NCI-H2196 (cell line): ENCODE results near the gene ADAT3.

Experiments
- DNase-seq: peaks from one replicate; lab custom pipeline; 2025; ENCODE audit not compliant: unreplicated experiment; lab: John Stamatoyannopoulos, UW

ADAT3 gene

DNA sequence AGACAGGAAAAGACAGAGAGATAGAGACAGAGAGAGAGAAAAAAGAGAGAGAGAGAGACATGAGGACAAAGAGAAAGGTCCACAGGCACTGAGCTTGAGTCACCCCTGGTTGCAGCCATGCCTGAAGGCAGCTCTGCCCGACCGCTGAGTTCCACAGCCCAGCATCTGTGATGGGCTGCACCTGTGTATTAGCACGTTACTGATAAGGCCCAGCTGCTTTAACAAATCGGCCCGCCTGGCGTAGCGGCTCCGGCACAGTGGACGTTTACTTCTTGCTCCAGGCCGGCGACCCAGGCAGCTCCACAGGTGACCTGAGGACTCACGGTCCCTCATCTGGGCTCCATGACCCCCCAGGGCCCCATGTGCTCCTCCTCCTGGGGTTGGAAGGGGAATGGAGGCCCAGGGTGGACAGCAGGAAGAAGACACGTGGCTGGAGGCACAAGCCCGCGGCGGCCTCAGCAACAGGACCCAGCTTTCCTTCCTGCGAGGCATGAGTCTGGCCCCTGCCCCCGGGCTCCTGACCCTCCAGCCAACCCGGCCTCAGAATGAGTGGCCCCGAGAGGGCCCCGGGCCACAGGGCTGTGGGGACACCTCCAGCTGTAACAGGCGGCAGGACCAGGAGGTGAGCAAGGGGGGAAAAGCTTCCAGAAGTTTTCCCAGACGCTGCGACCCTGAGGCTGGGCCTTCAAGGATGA lies 31.9 kb downstream of the ADAT3 start:
- no peak for DNase-seq

DNA sequence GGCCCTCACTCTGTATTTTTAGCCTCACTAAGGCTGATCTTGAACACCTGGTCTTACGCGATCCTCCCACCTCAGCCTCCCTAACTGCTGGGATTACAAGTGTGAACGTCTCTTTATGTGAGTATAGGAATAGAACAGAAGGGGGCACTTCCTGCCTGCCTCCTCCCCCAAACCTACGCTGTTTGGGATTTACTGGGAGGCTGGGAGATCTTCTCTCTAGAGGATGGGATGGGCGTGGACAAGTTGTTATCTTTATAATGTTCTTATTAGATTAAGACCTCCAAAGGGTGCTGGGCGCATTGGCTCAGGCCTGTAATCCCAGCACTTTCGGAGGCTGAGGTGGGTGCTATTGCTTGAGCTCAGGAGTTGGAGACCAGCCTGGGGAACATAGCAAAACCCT lies 32.9 kb downstream of the ADAT3 start:
- DNase-seq: no peak

DNA sequence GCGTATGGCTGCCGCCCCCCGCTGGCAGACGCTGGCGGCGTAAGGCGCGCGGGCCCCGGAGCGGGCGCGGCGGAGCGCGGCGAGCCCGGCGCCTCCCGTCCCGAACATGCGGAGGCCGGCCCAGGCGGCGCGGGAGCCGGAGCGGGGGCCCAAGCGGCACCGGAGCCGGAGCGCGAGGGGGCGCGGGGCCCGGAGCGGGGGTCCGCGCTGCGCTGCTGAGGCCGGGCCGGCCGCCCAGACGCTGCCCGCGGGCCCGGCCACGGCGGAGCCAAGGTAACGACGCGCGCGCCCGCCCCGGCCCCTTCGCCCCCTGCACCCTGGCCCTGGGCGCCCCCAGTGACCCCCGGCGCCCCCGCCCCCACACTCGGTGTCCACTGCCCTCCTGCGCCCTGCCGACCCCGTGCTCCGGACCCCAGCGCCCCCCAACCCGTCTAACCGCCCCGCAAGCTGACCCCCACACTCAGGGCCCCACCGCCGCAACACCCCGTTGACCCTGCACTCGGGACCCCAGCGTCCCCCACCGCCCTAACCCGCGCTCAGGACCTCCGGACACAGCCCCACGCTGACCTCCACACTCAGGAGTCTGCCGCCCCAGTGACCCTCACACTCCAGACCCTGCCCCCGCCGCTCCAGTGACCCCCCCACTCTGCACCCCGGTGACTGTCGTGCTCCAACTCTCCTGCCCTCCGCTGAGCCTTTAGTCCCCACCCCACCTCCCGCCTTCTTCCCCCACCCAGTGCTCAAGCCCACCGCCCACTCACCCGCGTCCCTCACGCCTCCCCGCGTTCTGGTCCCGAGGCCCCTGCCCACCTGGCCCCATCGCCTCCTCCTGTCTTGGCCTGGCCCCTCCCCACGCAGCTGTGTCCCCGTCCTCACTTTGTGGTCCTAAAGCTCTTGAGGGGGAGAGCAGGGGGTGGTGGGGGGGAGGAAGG lies 36.2 kb downstream of the ADAT3 start, which contains the start of gene CSNK1G2:
TSS of gene CSNK1G2 (plus strand) at position 27 of the 932 bp plus-strand sequence. CDS start 28,601 bp downstream, outside the sequence.
- DNase-seq: no peak

DNA sequence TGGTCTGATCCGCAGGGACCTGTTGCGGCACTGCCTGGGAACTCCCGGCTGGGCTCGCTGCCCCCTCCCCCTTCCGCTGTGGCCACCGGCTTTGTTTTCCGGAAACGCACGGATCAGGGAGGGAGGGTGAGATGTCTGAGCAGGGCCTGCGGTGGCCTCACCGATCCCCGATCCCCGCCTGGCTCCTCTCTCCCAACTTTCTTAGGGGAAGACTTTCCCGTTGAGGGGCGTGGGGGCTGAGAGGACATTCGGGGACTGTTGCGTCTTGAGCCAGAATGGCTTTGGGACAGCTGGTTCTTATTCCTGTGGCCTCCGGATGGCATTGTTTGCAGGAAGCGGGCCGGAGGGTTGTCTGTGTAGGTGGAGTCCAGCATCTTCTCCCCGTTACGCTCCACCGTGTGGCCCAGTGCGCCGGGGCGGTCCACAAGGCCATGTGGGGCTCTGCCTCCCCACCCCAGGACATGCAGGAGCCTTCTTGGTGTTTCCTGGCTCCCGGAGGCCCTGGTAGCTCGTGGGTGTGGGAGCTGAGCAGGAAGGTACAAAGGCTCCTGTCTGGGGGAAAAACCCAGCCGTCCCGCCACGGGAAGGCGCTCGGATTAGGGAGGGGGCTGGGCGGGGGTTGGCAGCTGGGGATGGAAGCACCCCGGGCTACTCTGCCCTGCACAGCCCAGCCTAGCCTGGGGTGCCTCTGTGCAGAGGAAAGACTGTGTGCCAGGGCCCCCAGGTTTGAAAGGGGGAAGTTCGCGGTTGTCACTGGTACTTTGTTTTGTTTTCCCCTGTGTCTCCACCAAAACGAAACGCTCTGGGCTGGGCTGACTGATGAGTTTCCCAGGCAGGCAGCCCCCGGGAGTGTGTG lies 37.1 kb downstream of the ADAT3 start:
- DNase-seq: peak; percentile 67

DNA sequence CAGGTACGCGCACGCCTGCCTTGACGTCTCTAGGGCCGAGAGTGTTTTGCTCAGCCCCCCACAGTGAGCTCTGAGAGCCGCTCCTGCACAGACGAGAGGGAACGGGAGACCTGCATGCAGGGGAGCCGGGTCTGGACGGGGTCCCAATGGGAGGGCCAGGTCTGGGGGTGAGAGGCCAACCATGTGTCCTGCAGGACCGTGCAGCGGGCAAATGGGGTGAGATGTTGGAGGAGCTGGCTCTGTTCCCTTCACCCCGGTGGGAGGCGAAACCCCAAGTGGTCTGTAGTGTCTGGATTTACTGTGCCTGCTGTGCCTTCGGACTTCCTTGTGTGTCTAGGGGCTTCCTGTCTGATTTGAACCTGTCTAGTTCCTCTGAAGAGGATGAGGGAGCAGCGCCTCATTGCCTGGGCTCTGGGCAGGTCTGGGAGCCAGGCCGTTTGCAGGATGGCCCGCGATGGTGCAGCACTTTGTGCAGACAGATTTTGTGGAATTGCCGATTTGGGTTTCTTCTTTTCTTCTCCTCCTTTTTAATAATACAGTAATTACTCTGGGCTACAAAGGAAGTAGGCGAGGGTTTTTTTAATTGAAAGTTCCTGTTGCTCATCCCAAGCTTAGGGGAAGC lies 37.8 kb downstream of the ADAT3 start:
- no peak for DNase-seq

DNA sequence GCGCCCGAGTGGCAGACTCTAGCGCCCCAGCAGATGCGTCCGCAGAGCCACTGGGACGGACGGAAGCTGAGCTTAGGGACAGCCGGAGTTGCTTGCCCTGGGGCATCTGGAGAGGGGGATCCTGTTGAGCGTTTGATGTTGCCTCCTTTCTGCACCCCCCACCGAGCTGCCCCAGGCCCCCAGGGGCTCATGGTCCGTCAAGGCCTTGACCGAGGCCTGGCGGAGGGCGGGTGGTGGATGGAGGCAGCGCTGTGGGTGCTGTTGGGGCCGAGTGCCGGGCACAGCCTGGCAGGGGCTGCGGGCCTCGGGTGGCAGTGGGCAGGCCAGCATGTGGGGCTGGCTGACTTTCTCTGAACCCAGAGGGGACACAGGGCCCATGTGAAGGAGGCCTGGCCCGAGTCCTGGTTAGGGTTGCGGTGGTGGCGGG lies 38.5 kb downstream of the ADAT3 start:
- DNase-seq: no peak

DNA sequence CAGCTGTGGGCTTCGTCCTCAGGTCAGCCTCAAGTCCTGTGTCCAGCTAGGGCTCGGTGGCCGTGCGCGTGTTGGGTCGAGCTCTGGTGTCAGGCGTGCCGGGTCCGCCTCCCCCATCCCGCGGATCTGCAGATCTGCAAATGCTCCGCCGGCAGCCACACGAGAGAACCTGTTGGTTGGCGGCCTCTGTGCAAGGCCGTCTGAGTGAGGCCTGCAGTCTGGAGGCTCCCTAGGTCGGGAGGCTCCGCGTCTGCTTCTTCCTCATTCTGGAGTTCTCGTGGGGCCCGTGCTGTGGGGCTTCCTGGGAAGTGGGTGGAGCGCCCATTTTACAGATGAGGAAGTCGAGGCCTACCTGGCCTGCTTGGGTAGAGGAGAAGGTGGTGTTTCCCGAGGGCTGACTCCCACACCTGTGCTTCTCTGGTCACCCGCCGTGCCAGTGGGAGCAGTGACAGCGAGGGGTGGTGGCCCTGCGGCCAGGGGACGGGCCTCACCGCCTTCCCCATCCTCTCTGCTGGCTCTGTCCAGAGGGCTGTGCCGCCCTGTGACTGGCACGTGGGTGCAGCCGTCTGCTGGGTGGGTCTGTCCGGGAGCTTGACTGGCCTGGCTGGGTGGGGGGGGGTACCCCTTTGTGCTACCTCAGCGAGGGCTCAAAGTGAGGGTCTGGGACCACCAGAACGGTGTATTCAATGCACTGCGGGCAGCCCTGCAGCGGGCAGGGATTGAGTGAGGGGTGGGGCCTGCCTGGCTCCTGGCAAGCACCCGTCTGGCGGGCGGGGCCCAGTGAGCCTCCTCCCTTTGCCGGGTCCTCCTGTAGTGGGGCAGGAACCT lies 39.1 kb downstream of the ADAT3 start:
- no peak for DNase-seq

DNA sequence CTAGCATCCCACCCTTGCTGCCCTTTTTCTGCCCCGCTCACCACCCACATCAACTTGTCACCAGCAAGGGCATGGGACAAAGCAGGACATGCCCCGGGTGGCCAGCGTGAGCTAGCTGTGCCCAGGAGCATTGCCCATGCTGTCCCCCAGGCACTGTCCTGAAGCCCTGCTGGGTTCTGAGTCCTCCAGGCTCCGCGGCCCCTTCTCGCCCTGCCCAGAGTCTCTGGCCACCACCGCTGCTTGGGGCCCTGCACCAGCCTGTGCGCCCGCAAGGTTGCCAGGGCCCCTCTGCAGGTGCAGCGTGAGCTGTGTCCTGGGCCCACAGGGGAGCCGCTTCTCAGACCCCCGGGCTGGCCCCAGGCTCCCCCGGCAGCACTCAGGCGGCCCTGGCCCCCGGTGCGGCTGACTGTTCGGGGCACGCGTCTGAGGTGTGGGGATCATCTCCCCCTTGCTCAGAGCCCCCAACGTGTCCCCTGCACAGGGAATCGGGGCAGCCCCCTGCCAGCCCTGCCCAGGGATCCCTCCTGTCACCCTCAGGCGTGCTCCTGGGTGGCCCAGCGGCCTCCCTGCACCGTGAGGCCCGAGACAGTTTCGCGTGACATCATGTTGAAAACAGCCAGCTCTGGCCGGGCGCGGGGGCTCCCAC lies 39.8 kb downstream of the ADAT3 start:
- no peak for DNase-seq

DNA sequence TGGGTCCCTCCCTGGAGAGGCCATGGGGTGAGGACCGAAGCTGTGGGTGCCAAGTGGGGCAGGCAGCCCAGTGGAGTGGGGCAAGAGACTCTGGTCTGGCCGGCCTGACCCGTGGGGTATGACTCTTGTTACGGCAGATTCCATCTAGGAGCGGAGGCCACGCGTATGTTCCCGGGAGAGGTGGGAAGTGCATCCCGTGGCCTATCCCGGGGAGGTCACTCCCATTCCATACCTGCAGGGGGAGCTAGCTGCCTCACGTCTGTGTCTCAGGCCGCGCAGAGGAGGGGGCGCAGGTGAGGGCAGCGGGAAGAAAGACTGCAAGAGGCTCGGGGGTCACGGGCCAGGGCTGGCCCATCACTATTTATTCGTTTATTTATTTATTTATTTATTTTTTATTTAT lies 40.7 kb downstream of the ADAT3 start:
- peak; percentile 35 for DNase-seq

DNA sequence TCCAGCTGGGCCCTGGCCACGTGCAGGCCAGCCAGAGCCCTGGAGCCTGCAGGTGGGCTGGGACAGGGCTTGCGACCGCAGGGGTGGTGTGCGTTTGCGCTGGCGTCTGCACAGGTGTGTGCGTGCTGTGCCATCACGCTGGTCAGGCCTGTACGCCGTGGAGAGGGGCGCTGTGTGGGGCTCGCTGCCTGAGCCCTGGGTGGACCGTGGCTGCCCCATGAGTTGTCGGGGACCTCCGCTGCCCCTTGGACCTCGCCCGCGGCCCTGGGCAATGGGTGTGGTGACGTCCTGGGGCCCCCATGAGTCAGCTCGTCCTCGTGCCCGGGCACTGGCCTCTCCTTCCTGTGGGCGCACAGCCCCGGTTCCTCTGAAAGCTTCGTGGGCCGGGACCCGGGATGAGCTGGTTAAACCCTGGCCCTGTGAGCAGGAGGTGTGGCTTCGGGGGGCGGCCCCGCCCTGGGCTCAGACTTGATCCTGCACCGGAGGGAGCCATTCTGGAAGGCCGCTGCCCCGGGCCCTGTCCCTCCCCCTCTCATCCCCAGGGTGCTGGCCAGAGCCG lies 42.5 kb downstream of the ADAT3 start:
- no peak for DNase-seq

DNA sequence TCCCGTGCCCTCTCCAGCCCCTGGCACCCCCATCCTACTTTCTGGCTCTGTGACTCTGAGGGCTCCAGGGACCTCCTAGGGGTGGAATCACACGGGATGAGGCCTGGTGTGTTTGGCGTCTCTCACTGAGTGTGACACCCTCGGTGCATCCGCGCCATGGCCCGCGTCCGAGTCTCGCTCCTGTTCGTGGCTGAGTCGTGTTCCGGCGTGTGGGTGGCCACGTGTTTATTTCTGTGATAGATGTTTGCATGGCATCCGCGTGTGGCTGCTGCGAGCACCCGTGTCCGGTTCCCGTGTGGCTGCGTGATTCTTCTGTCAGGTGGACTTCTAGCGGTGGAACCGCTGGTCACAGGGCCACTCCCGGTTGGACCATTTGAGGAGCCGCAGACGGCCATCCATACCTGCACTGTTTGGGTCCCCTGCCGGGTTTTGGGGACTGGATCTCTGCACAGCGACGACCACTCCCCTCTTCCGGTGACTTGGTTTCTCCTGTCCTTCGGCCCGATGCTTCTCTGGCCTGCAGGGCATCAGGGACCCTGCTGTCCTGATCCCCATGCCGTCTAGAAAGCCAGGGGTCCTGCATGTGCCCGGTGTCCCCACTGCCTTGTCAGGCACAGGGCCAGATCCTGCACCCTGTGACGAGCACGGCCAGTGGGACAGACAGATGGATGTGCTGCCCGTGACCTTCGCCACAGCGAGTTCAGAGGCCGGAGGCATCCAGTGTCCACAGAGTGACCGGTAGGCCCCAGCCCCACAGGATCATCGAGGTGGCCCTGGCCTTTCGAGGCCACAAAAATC lies 44.3 kb downstream of the ADAT3 start:
- no peak for DNase-seq

DNA sequence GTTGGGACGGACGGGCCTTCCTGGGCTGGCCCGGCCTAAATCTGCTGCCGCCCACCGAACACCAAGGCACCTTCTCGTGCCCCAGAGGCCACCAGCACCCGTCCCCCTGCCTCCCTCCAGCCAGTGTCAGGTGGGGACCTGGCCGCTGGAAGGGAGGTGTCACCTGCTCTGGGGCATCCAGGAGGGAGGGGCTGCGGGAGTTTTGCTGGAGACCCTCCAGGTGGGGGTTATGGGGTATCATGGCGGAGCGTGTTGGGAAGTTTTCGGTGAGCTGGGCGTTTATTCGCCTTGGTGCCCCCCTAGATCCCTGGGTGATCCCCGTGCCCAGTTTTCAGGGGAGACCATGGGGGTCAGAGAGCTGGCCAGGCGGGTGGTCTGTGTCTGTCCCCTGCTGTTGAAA lies 45.4 kb downstream of the ADAT3 start:
- DNase-seq: no peak

DNA sequence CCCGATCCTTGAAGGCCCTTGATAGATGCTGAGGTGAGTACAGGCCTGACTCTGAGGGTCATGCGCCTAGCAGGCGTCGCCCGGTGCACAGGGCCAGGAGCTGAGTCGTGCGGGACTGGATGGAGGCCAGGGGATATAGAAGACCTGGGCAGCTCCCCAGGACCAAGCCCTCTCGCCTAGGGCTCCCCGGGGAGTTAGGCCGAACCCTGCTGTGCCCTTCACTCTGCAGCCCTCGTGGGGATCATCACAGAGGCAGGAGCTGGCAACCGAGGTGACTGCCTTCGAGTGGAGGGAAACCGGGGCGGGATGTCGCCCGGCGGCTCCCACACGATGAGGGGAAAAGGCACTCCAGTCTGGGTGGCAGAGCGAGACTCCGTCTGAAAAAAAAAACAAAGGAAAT lies 47.4 kb downstream of the ADAT3 start:
- no peak for DNase-seq

DNA sequence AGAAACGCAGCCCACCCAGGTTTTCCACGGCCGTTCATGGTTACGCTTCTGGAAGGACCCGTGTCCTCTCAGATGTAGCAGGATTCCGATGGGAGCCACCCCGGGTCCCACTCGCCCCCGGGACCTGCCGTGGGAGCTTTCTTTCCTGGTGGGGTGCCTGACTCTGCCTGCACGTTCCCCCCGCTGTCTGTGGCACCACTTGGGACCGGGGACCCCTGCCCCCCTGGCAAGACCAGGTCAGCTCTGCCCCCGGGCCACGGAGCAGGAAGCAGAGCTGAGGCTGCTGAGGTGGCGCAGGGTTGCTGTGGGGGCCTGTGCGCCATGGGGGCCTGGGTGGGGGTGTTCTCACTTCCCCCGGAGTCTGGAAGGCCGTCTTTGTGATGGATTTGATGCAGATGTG lies 47.8 kb downstream of the ADAT3 start:
- no peak for DNase-seq

DNA sequence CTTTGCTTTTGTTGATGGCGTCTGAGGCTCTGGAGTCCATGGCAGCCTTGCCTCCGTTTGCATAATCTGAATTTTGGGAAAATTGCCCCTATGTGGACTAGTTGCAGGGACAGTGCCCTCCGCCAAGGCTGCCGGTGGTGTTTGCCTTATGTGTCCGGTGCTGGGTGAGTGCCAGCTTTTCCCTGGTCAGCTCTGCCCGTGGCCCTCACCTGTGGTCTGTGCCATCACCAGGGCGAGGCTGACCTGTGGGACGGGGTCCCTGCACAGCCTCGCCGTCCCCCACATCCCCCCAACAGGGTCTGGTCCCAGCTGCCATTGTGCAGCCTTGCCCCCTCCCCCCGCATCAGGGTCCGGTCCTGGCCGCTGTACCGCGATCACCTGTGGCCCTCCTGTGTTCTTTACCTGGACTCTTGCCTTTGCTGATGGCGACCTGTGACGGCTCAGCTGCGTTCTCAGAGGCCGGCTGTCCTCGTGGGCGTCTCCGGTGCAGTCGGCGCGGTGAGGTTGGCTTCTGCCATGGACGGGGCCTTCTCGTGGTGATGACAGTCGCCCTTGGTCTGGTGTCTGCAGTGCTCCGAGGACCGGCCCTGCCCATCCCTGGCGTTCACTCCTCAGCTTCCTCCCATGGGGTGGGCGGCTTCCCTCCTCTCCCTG lies 48.4 kb downstream of the ADAT3 start:
- DNase-seq: no peak

DNA sequence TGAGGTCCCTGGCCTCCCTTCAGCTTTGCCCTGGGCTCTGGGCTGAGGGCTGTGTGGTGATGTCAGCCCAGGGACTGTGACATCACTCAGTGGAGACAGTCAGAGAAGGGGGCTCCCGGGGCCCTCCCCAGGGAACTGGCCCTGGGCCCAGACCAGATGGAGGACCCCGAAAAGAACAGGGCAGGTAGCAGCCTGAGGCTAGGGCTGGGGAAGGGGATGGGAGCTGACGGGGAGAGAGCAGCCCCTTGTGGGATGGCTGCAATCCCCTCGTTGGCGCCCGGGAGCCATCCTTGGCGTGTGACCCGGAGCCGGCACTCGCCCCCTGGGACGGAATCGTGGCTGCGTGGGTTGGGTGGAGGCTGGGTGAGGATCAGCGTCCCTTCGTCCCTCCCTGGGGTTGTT lies 49.3 kb downstream of the ADAT3 start:
- no peak for DNase-seq

DNA sequence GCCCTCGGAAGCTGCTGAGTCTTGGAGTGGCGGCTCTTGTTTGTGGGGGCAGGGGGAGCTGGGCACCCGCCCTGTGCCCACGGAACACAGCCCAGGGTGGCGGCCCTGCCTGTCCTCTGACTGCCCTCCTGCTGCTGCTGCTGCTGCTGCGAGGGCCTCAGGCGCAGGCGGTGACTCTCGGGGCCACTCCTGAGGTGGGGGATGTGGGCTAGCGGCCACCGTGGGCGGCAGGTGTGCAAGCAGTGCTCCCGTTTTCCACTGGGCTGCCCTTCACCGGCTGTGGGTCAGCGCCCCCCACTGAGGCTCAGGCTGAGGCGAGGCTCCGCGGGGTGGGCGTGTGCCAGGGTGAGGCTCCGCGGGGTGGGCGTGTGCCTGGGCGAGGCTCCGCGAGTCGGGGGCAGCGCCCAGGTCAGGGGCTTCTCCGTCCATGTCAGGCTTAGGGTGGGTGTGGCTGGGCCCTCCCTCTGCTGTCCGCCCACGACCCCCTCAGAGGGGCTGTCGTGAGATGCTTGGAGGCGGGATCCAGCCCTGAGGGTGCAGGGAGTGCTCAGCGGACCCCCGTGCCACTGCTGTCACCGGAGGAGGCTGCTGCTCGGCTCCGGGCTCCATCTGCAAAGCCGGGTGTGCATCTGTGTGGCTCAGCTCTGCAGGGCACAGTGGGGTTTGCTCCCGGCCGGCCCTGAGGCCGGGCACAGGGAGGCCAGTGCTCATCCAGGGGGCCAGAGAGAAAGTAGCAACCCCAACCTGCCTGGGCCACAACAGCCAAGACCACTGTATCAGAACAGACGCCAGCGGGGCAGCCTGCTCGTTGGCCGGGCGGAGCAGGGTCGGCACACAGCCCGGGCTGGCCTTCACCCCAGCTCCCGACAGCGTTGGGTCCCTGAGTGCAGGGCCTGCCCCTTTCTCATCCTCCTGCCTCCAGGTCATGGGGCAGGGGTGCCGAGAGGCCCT lies 50.2 kb downstream of the ADAT3 start:
- no peak for DNase-seq
